Esophagus (tissue), 2 donors: Measurements from ENCODE around the gene TOMT. TPM values are rescaled to one million over a fixed set of nuclear protein-coding genes. Genes with fewer than 3 reads are reported as not detected.

Experiments
- H3K27ac ChIP-seq, 2 donors: one replicate each; pipeline ENCODE4 v1.5.1; 2013; ENCODE audit warnings: low read depth in 2 of 2, mild to moderate bottlenecking in 2 of 2, inconsistent platforms in 1 of 2, low read length in 1 of 2, moderate library complexity in 1 of 2
- H3K27me3 ChIP-seq, 2 donors: one replicate each; pipeline ENCODE4 v1.6.1; 2013; ENCODE audit warnings: low read length in 2 of 2, control low read depth in 1 of 2, mild to moderate bottlenecking in 1 of 2; ENCODE audit not compliant: insufficient read depth in 2 of 2, control insufficient read depth in 1 of 2
- H3K36me3 ChIP-seq, 2 donors: one replicate each; pipeline ENCODE4 v1.6.1; 2013; ENCODE audit warnings: low read length in 1 of 2; ENCODE audit not compliant: control insufficient read depth in 2 of 2, insufficient read depth in 2 of 2
- H3K4me1 ChIP-seq, 2 donors: one replicate each; pipeline ENCODE4 v1.6.1; 2013; ENCODE audit warnings: low read length in 1 of 2; ENCODE audit not compliant: control insufficient read depth in 2 of 2, insufficient read depth in 2 of 2
- H3K4me3 ChIP-seq, 2 donors: one replicate each; pipeline ENCODE4 v1.5.1; 2013; ENCODE audit warnings: low read length in 2 of 2, mild to moderate bottlenecking in 2 of 2, low read depth in 1 of 2, moderate library complexity in 1 of 2
- H3K9me3 ChIP-seq, 2 donors: one replicate each; pipeline ENCODE4 v1.6.1; 2013; ENCODE audit warnings: mild to moderate bottlenecking in 2 of 2, low read depth in 1 of 2, low read length in 1 of 2, moderate library complexity in 1 of 2; ENCODE audit not compliant: control insufficient read depth in 2 of 2, insufficient read depth in 1 of 2
- WGBS, 2 donors: extraction: QIAGEN DNeasy Blood & Tissue Kit; methylation state at CpG; one replicate each; pipeline ENCODE4 v1.1.7; 2013; 5-methylcytosine and 5-hydroxymethylcytosine counted together
- polyA plus RNA-seq, 2 donors: library from polyadenylated mRNA; stranded (reverse); fragments of 200-250 nt; gene quantifications; one replicate each; pipeline ENCODE4 v1.2.3, GENCODE V29; 2013
- donor health status: healthy with polysubstance abuse.
- donor health status: Bipolar disorder and iron deficiency.

The TOMT gene
- polyA plus RNA-seq, 2 donors = not detected

- 54 to 68% methylated on average over 4 of the region's 4 CpGs for WGBS, 2 donors
- Histone ChIP-seq H3K9me3 (no peaks in the 10 kb centered on the region), H3K36me3 (peaks cover 0 to 4% of the 10 kb centered on the region in 2 donors), H3K4me3 (no peak overlapping the region), H3K4me1 (peaks cover 0 to 7% of the 10 kb centered on the region in 2 donors), H3K27me3 (no peaks in the 10 kb centered on the region), H3K27ac (no peak overlapping the region)
Measured at GRCh38 chr11:72084076-72084475, 21.6 kb upstream of the TOMT start.

DNA sequence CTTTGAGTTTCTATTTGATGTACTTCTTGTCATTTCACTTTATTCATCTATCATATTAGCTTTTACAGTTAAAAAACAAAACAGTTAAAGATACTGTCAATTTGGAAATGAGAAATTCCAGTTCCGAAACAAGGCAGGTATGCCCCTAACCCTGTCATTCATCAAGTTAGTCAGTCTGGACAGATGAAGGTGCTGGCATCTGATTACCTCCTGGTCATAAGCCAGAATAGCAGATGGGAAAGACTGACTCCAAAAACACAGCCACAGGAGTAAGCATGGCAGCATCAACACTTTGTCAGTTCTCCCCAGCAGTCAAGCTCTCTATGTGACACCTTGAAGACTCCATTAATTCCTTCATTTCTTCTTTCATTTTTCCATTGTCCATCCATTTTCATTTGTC, 20.8 kb upstream of the TOMT start:
- Histone ChIP-seq H3K27me3 (no peaks in the 10 kb centered on the region), H3K4me3 (no peak overlapping the region), H3K4me1 (peaks cover 0 to 7% of the 10 kb centered on the region in 2 donors), H3K36me3 (peaks cover 0 to 4% of the 10 kb centered on the region in 2 donors), H3K27ac (peak overlapping the region in 1 of 2 donors; percentile 13), H3K9me3 (no peaks in the 10 kb centered on the region)
- 69 to 76% methylated on average over 1 of the region's 1 CpG for WGBS, 2 donors

- Histone ChIP-seq H3K4me1 (peaks cover 0 to 7% of the 10 kb centered on the region in 2 donors), H3K4me3 (no peak overlapping the region), H3K27me3 (no peaks in the 10 kb centered on the region), H3K9me3 (no peaks in the 10 kb centered on the region), H3K36me3 (peaks cover 1 to 4% of the 10 kb centered on the region in 2 donors), H3K27ac (no peak overlapping the region)
- WGBS, 2 donors = 86 to 91% methylated on average over 3 of the region's 3 CpGs
Measured at GRCh38 chr11:72085621-72086351, 19.9 kb upstream of the TOMT start.

GRCh38 chr11:72088076-72088808, 17.5 kb upstream of the TOMT start:
- 73 to 74% methylated on average over 4 of the region's 4 CpGs for WGBS, 2 donors
- Histone ChIP-seq H3K4me3 (no peak overlapping the region), H3K27ac (peak overlapping the region in 1 of 2 donors; percentile 47), H3K27me3 (no peaks in the 10 kb centered on the region), H3K36me3 (peaks cover 1 to 6% of the 10 kb centered on the region in 2 donors), H3K9me3 (no peaks in the 10 kb centered on the region), H3K4me1 (peaks cover 0 to 3% of the 10 kb centered on the region in 2 donors)

DNA sequence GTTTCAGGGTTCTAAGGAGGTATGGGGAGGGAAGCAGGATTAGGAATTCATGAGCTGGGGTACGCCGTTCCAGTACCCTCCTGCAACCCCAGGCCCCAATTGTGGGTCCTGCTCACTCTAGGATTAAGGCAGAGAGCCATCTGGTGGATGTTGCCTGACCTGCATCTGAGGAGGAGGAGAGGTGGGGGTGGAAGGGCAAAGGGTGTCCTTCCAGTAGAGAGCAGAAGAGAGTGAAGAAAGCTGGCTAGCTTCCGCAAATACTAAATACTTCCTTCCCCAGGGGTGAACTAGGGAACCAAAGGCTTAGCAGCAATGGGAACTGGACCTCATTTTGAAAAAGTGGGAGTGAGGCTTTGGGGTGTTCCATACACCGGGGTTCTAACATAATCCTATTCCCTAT, 14.4 kb upstream of the TOMT start:
- Histone ChIP-seq H3K9me3 (no peaks in the 10 kb centered on the region), H3K36me3 (peaks cover 7 to 10% of the 10 kb centered on the region in 2 donors), H3K27ac (peak overlapping the region; percentile 2 to 22), H3K4me3 (no peak overlapping the region), H3K27me3 (no peaks in the 10 kb centered on the region), H3K4me1 (no peaks in the 10 kb centered on the region)
- 37 to 47% methylated on average over 4 of the region's 4 CpGs for WGBS, 2 donors

DNA sequence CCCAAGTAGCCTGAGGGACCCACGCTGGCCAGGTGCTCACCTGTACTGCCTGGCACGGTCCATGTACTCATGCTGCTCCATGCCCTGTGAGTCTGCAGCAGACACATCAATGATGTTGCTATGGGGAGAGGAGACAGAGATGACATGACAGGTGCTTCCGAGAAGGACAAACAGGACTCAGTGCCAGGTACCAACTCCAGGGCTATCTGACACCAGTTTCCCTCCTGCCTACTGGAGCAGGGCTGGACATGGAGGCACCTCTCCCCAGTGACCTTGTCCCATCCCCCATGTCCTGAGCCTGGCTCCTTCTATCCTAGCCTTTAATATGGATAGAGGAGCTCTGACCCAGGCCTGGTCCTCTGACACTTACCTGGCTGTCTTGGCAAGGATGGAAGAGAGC, 7.0 kb upstream of the TOMT start:
- no peaks in the 10 kb centered on the region for H3K9me3 ChIP-seq
- H3K27me3 ChIP-seq = no peaks in the 10 kb centered on the region
- H3K27ac ChIP-seq = no peak overlapping the region
- H3K36me3 ChIP-seq = peaks cover 18 to 25% of the 10 kb centered on the region in 2 donors
- 96 to 100% methylated on average over 3 of the region's 3 CpGs for WGBS, 2 donors
- peaks cover 6 to 17% of the 10 kb centered on the region in 2 donors for H3K4me1 ChIP-seq
- H3K4me3 ChIP-seq = no peak overlapping the region

- Histone ChIP-seq H3K27me3 (no peaks in the 10 kb centered on the region), H3K4me3 (no peak overlapping the region), H3K4me1 (peaks cover 6 to 17% of the 10 kb centered on the region in 2 donors), H3K36me3 (peaks cover 18 to 19% of the 10 kb centered on the region in 2 donors), H3K27ac (no peak overlapping the region), H3K9me3 (no peaks in the 10 kb centered on the region)
- 80 to 85% methylated on average over 3 of the region's 3 CpGs for WGBS, 2 donors
Measured at GRCh38 chr11:72100009-72100408, 5.7 kb upstream of the TOMT start.

DNA sequence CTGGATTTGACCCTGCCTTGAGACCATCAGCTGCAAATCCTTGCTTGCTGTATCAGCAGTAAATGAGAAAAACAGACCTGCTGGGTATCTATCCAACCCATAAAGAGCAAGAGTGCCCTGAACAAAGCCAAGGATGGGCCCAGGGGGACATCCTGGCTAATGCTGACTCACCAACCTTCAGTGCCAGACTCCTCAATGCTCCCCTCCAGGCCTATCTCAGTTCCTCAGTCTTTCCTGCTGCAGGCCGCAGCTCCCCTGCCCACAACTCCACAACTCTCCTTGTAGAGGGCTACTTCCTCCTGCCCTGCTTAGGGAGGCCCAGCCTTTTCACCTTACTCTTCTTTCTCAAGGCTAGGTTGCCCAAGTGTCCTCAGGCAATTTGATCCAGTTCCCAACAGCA, 5.3 kb upstream of the TOMT start:
- H3K4me3 ChIP-seq = no peak overlapping the region
- H3K4me1 ChIP-seq = peaks cover 6 to 17% of the 10 kb centered on the region in 2 donors
- 80 to 83% methylated on average over 1 of the region's 1 CpG for whole genome bisulfite sequencing, 2 donors
- no peak overlapping the region for H3K27ac ChIP-seq
- no peaks in the 10 kb centered on the region for H3K9me3 ChIP-seq
- peaks cover 18 to 19% of the 10 kb centered on the region in 2 donors for H3K36me3 ChIP-seq
- H3K27me3 ChIP-seq = no peaks in the 10 kb centered on the region

DNA sequence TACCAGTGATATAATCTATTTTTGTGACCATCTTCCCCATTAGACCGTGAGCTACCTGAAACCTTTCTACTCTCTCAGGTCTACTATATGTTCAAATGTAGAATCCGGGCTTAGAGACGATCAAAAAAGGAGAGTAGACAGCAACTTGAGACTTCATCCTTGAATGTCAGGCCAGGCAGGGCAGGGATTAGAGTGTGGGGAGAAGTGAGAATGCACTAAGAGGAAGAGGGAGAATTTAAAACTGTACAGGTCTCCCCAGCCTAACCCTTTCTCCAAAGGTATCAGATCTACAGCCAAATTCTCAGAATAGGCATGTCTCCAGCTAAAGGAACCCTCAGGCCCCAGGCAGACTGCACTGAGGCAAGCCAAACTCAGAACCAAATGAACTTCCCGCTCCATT, 3.6 kb upstream of the TOMT start:
- H3K27me3 ChIP-seq = no peaks in the 10 kb centered on the region
- 23 to 33% methylated on average over 4 of the region's 4 CpGs for WGBS, 2 donors
- no peaks in the 10 kb centered on the region for H3K9me3 ChIP-seq
- peak overlapping the region; percentile 75 to 85 for H3K4me3 ChIP-seq
- peaks cover 18 to 19% of the 10 kb centered on the region in 2 donors for H3K36me3 ChIP-seq
- peak overlapping the region; percentile 93 to 97 for H3K27ac ChIP-seq
- H3K4me1 ChIP-seq = peaks cover 6 to 17% of the 10 kb centered on the region in 2 donors
